Mammary epithelial cell (primary cell): ENCODE data around the gene TOMM5.

Source experiments
- EZH2 ChIP-seq: IDR thresholded peaks from 2 replicates; pipeline ENCODE4 v1.6.1; 2012; ENCODE audit warnings: low read length, inconsistent platforms, borderline replicate concordance
- TF ChIP-seq, protein P1 (sequence below), 2 donors: IDR thresholded peaks in 1 of 2; conservative IDR thresholded peaks in 1 of 2; 2 replicates each; pipeline ENCODE4 v1.5.1; 2011 to 2012; ENCODE audit warnings: inconsistent platforms in 2 of 2, low read length in 2 of 2, mild to moderate bottlenecking in 2 of 2, control low read depth in 1 of 2, low read depth in 1 of 2; ENCODE audit not compliant: insufficient read depth in 1 of 2; ENCODE audit errors: extremely low read depth in 1 of 2

DNA sequence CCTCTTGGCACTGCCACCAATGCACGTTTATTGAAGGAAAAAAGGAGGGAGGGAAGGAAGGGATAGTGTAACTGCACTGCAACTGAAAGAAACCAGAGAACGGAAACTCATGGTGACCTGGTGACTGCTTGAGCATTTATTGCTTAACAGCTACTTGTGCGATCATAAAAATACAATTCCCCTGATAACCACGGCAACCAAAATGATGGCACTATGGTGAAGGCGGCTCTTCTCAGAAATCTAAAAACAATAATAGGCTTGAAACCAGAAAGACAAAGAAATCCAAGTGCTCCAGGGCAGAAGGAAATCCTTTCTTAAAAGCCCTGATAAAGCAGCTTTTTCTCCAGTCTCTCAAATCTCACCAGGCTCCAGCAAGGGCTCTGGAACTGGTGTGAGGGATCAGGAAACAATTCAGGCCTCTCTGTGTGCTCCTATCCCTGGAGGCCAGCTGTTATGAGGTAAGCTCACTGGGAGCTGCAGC, 18.1 kb downstream of the TOMM5 start:
- TF ChIP-seq, protein P1, sequence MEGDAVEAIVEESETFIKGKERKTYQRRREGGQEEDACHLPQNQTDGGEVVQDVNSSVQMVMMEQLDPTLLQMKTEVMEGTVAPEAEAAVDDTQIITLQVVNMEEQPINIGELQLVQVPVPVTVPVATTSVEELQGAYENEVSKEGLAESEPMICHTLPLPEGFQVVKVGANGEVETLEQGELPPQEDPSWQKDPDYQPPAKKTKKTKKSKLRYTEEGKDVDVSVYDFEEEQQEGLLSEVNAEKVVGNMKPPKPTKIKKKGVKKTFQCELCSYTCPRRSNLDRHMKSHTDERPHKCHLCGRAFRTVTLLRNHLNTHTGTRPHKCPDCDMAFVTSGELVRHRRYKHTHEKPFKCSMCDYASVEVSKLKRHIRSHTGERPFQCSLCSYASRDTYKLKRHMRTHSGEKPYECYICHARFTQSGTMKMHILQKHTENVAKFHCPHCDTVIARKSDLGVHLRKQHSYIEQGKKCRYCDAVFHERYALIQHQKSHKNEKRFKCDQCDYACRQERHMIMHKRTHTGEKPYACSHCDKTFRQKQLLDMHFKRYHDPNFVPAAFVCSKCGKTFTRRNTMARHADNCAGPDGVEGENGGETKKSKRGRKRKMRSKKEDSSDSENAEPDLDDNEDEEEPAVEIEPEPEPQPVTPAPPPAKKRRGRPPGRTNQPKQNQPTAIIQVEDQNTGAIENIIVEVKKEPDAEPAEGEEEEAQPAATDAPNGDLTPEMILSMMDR (conservative IDR thresholded peaks at IDR 0.05 in 1 of 2, IDR thresholded peaks at IDR 0.05 in 1 of 2; ENCODE audit: extremely low read depth in 1 of 2, insufficient read depth in 1 of 2, low read depth in 1 of 2, low read length in 2 of 2): no peak
- TF ChIP-seq EZH2: no peak
